H1 (cell line): Measurements from ENCODE around the gene AAGAB. TPM values are rescaled to one million over a fixed set of nuclear protein-coding genes. Genes with fewer than 3 reads are reported as not detected.

Source experiments
- CTCF ChIA-PET: fragments of 300-600 bp; sonication (Branson Sonifier 250); formaldehyde crosslinking; loops from one replicate; lab custom pipeline; 2021; ENCODE audit not compliant: partially characterized antibody; lab: Charles Lee
- POLR2A ChIA-PET: fragments of 300-600 bp; sonication (Branson Sonifier 250); formaldehyde crosslinking; loops from one replicate; lab custom pipeline; 2021; ENCODE audit warnings: inconsistent platforms; ENCODE audit not compliant: partially characterized antibody; lab: Charles Lee
- DNase-seq, 2 experiments: peaks; one replicate each; pipeline versions ENCODE4 v3.0.0 to v3.0.0-alpha.2; 2010 to 2022; ENCODE audit warnings: low spot score in 2 of 2, low read depth in 1 of 2, mixed read lengths in 1 of 2
- FAIRE-seq: peaks from 2 replicates; lab custom pipeline; 2011; peaks lifted over from hg19 to GRCh38; lab: Jason Lieb, UNC
- H2AFZ ChIP-seq: 2 replicates; pipeline ENCODE4 v1.8.1; 2012; ENCODE audit warnings: low read length, inconsistent platforms
- H2AK5ac ChIP-seq: 2 replicates; pipeline ENCODE4 v1.6.1; 2013; ENCODE audit warnings: low read depth, low read length
- H2BK120ac ChIP-seq: replicated peaks from 2 replicates; pipeline ENCODE3; 2013; ENCODE audit warnings: low read depth, low read length, inconsistent platforms
- H2BK12ac ChIP-seq: 2 replicates; pipeline ENCODE4 v1.6.1; 2013; ENCODE audit warnings: low read depth, low read length
- H2BK15ac ChIP-seq: 2 replicates; pipeline ENCODE4 v1.6.1; 2013; ENCODE audit warnings: low read length
- H2BK20ac ChIP-seq: 2 replicates; pipeline ENCODE4 v1.6.1; 2013; ENCODE audit warnings: low read length
- H2BK5ac ChIP-seq: 2 replicates; pipeline ENCODE4 v1.6.1; 2013; ENCODE audit warnings: low read depth, low read length
- H3K14ac ChIP-seq: 2 replicates; pipeline ENCODE4 v1.6.1; 2013; ENCODE audit warnings: inconsistent platforms; ENCODE audit not compliant: insufficient read length
- H3K18ac ChIP-seq: 2 replicates; pipeline ENCODE4 v1.6.1; 2013; ENCODE audit warnings: low read length; ENCODE audit errors: extremely low read depth
- H3K23ac ChIP-seq: 2 replicates; pipeline ENCODE4 v1.6.1; 2013; ENCODE audit warnings: inconsistent platforms; ENCODE audit not compliant: insufficient read length
- H3K23me2 ChIP-seq: 2 replicates; pipeline ENCODE4 v1.6.1; 2013; ENCODE audit warnings: low read depth, low read length
- H3K27ac ChIP-seq: 2 replicates; pipeline ENCODE4 v1.6.1; 2011; ENCODE audit warnings: low read depth, low read length, inconsistent platforms
- H3K27me3 ChIP-seq, 4 experiments: replicated peaks in 1 of 4; 1 replicate in 1 of 4; 2 replicates in 3 of 4; pipeline versions ENCODE4 v1.6.1 to v1.8.1; 2011 to 2013; ENCODE audit warnings: low read length in 3 of 4, mild to moderate bottlenecking in 3 of 4, inconsistent platforms in 2 of 4, mixed read lengths in 2 of 4, moderate library complexity in 1 of 4; ENCODE audit not compliant: control insufficient read depth in 3 of 4, insufficient read depth in 3 of 4; ENCODE audit errors: extremely low read depth in 1 of 4
- H3K36me3 ChIP-seq, 4 experiments: 2 replicates each; pipeline versions ENCODE4 v1.6.1 to v1.8.1; 2011 to 2013; ENCODE audit warnings: mild to moderate bottlenecking in 4 of 4, low read length in 3 of 4, moderate library complexity in 2 of 4, control low read depth in 1 of 4, inconsistent platforms in 1 of 4; ENCODE audit not compliant: insufficient read depth in 4 of 4, control insufficient read depth in 2 of 4
- H3K4ac ChIP-seq: replicated peaks from 2 replicates; pipeline ENCODE3; 2013; ENCODE audit warnings: low read length, low read depth, mixed read lengths, inconsistent platforms; ENCODE audit not compliant: insufficient read length
- H3K4me1 ChIP-seq, 4 experiments: replicated peaks in 1 of 4; 1 replicate in 1 of 4; 2 replicates in 3 of 4; pipeline versions ENCODE4 v1.6.1 to v1.8.1; 2011 to 2013; ENCODE audit warnings: low read length in 3 of 4, inconsistent platforms in 2 of 4, mixed read lengths in 1 of 4; ENCODE audit not compliant: insufficient read depth in 4 of 4, control insufficient read depth in 3 of 4
- H3K4me2 ChIP-seq, 2 experiments: 2 replicates each; pipeline versions ENCODE4 v1.6.1 to v1.8.1; 2011 to 2013; ENCODE audit warnings: low read depth in 2 of 2, low read length in 2 of 2, control low read depth in 1 of 2, inconsistent platforms in 1 of 2, mild to moderate bottlenecking in 1 of 2; ENCODE audit not compliant: insufficient read depth in 1 of 2
- H3K4me3 ChIP-seq, 4 experiments: fragments of 200-600, 300-600 bp in 1 of 4; sonication (generic), shearing (Covaris generic), sonication (Bioruptor Twin) in 1 of 4; 2 replicates each; pipeline versions ENCODE4 v1.5.1 to v1.8.1; 2011 to 2016; ENCODE audit warnings: low read length in 4 of 4, low read depth in 3 of 4, control low read depth in 2 of 4, inconsistent platforms in 2 of 4, mild to moderate bottlenecking in 2 of 4, mixed read lengths in 1 of 4, moderate library complexity in 1 of 4; ENCODE audit not compliant: insufficient read depth in 2 of 4; ENCODE audit errors: extremely low read depth in 1 of 4
- H3K56ac ChIP-seq: replicated peaks from 2 replicates; pipeline ENCODE3; 2013; ENCODE audit warnings: low read depth, mild to moderate bottlenecking, mixed read lengths, low read length, inconsistent platforms; ENCODE audit not compliant: insufficient read length
- H3K79me1 ChIP-seq: 2 replicates; pipeline ENCODE4 v1.6.1; 2013; ENCODE audit warnings: low read depth, low read length, control low read depth
- H3K79me2 ChIP-seq, 2 experiments: 2 replicates each; pipeline versions ENCODE4 v1.6.1 to v1.8.1; 2012 to 2013; ENCODE audit warnings: low read length in 2 of 2, mild to moderate bottlenecking in 2 of 2, inconsistent platforms in 1 of 2; ENCODE audit not compliant: insufficient read depth in 2 of 2, control insufficient read depth in 1 of 2
- H3K9ac ChIP-seq, 4 experiments: replicated peaks in 1 of 4; 1 replicate in 1 of 4; 2 replicates in 3 of 4; pipeline versions ENCODE4 v1.6.1 to v1.8.1; 2011 to 2013; ENCODE audit warnings: low read depth in 3 of 4, low read length in 3 of 4, control low read depth in 2 of 4, mild to moderate bottlenecking in 2 of 4, moderate library complexity in 2 of 4, inconsistent platforms in 1 of 4; ENCODE audit errors: extremely low read depth in 1 of 4
- H3K9me3 ChIP-seq, 2 experiments: 2 replicates each; pipeline versions ENCODE4 v1.6.1 to v1.8.1; 2012 to 2013; ENCODE audit warnings: mild to moderate bottlenecking in 2 of 2, moderate library complexity in 2 of 2, control low read depth in 1 of 2, inconsistent platforms in 1 of 2, low read depth in 1 of 2, low read length in 1 of 2, mixed read lengths in 1 of 2; ENCODE audit not compliant: insufficient read depth in 2 of 2
- H4K20me1 ChIP-seq, 2 experiments: replicated peaks in 1 of 2; 2 replicates each; pipeline versions ENCODE3 to v1.8.1; 2011 to 2013; ENCODE audit warnings: inconsistent platforms in 2 of 2, low read length in 2 of 2, mild to moderate bottlenecking in 1 of 2; ENCODE audit not compliant: insufficient read depth in 2 of 2, control insufficient read depth in 1 of 2
- H4K5ac ChIP-seq: 2 replicates; pipeline ENCODE4 v1.6.1; 2013; ENCODE audit warnings: low read length, low read depth, mixed read lengths, inconsistent platforms; ENCODE audit not compliant: insufficient read length
- H4K8ac ChIP-seq: 2 replicates; pipeline ENCODE4 v1.8.0; 2013; ENCODE audit warnings: mild to moderate bottlenecking, moderate library complexity, low read length, inconsistent platforms; ENCODE audit not compliant: insufficient read depth; ENCODE audit errors: extremely low read depth
- H4K91ac ChIP-seq: replicated peaks from 2 replicates; pipeline ENCODE3; 2013; ENCODE audit warnings: low read length, mixed read lengths, inconsistent platforms; ENCODE audit not compliant: insufficient read length
- CEBPB ChIP-seq: IDR thresholded peaks from 2 replicates; pipeline ENCODE4 v1.6.1; 2012; ENCODE audit warnings: low read depth, low read length
- EZH2 ChIP-seq: fragments of 200-600 bp; sonication (generic); IDR thresholded peaks from 2 replicates; pipeline ENCODE4 v1.7.1; 2012; ENCODE audit warnings: low read depth, mild to moderate bottlenecking, moderate library complexity, low read length, inconsistent platforms; ENCODE audit not compliant: severe bottlenecking
- POLR2A ChIP-seq, 2 experiments: IDR thresholded peaks; 1 replicate in 1 of 2; 2 replicates in 1 of 2; pipeline ENCODE4 v1.6.1; 2011; ENCODE audit warnings: low read depth in 2 of 2, low read length in 2 of 2, mild to moderate bottlenecking in 2 of 2; ENCODE audit errors: control extremely low read depth in 1 of 2
- RNF2 ChIP-seq: fragments of 200-900, 300-1000 bp; sonication (generic); IDR thresholded peaks from 2 replicates; pipeline ENCODE4 v1.7.1; 2016; ENCODE audit warnings: borderline replicate concordance, low read depth, mild to moderate bottlenecking, antibody characterized with exemption, low read length; ENCODE audit not compliant: poor library complexity, severe bottlenecking; ENCODE audit errors: missing control alignments
- ZNF274 ChIP-seq: IDR thresholded peaks from 2 replicates; pipeline ENCODE4 v1.7.0; 2012; ENCODE audit warnings: low read length, borderline replicate concordance; ENCODE audit errors: extremely low read depth
- WGBS, 2 experiments: shearing (Covaris generic) in 1 of 2; methylation state at CpG; one replicate each; pipeline versions ENCODE4 v1.1.6 to v1.1.7; 2013 to 2015; ENCODE audit warnings: low lambda C conversion rate in 2 of 2, mixed read lengths in 2 of 2, inconsistent platforms in 1 of 2, low coverage in 1 of 2, missing lambda C conversion rate in 1 of 2; ENCODE audit not compliant: insufficient replicate concordance in 2 of 2, insufficient coverage in 1 of 2, insufficient read length in 1 of 2; ENCODE audit errors: extremely low coverage in 1 of 2, missing lambda C conversion rate in 1 of 2; 5-methylcytosine and 5-hydroxymethylcytosine counted together
- polyA plus RNA-seq, 7 experiments: library from polyadenylated mRNA; depleted of rRNA in 3 of 7; stranded (reverse) in 5 of 7; unstranded in 2 of 7; fragments of >200 nt in 5 of 7; fragments of 200-250 nt in 2 of 7; gene quantifications; 1 replicate in 5 of 7; 2 replicates in 1 of 7; 4 replicates in 1 of 7; pipeline versions ENCODE4 v1.2.1 to v1.2.3, GENCODE V29; 2011 to 2013; ENCODE audit warnings: missing spikeins in 2 of 7, mixed read lengths in 2 of 7
- total RNA-seq: library from RNA; stranded (reverse); fragmentation: NEBNext Ultra II Directional; extraction: Animal tissue kit (Norgen Biotek cat#: 25700); gene quantifications from 2 replicates; pipeline ENCODE4 v1.2.1, GENCODE V29; 2021

AAGAB gene
- total and polyA plus RNA-seq, 2 of the 8 experiments (the other 6 are each of a cell fraction or from before 2014, with no cell fraction given), result 20.1 to 45.9 TPM

DNA sequence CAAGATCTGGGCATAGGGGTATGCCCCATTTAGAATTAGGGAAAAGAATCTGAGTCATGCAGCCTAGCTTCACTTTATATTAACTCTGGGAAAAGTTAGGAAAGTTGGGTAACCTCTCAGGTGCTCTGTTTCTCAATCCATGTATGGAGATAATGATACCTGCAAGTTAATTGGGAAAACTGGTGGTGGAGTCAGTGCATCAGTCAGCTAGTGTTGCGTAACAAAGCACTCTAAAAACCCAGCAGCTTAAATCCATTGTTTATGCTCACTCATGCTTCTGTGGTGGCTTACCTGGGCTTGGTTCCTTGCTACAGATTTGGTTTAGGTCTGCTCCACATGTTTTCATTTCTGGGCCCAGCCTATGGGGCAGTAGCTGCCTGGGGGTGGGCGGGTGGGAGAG lies 98.0 kb downstream of the AAGAB start:
- H2AK5ac ChIP-seq, result no peak overlapping the region
- peaks cover 0 to 10% (median 6%) of the 10 kb centered on the region in 4 experiments; a peak in 4 of 7 replicates for H3K4me1 ChIP-seq
- H3K9ac ChIP-seq, result no peak overlapping the region
- no peak overlapping the region for H3K14ac ChIP-seq
- no peaks in the 10 kb centered on the region for H3K9me3 ChIP-seq
- no peak overlapping the region for H3K27ac ChIP-seq
- no peaks in the 10 kb centered on the region for H3K23me2 ChIP-seq
- POLR2A ChIA-PET, result interaction anchor here (0.5 to 1.4 kb wide), 3 partner anchors 9 to 19 kb away, joined by 3 to 4 read pairs (median 4); no protein-coding TSS in a partner anchor
- no peak overlapping the region for H2AFZ ChIP-seq
- no peak overlapping the region for H2BK20ac ChIP-seq
- no peaks in the 10 kb centered on the region for H3K36me3 ChIP-seq
- no peak overlapping the region for H2BK120ac ChIP-seq
- no peak overlapping the region for H2BK12ac ChIP-seq
- no peak overlapping the region for H3K18ac ChIP-seq
- H3K56ac ChIP-seq, result no peak overlapping the region
- H4K20me1 ChIP-seq, result no peaks in the 10 kb centered on the region
- no peaks in the 10 kb centered on the region; the same call in 1 of the 2 replicates for H3K79me1 ChIP-seq
- no peak for FAIRE-seq
- no peak overlapping the region for H4K5ac ChIP-seq
- no peak overlapping the region for H2BK15ac ChIP-seq
- peaks cover 0 to 3% of the 10 kb centered on the region in 2 experiments; a peak in 1 of 4 replicates for H3K79me2 ChIP-seq
- H3K4me2 ChIP-seq, result no peak overlapping the region
- no peaks in the 10 kb centered on the region for H3K27me3 ChIP-seq
- TF ChIP-seq ZNF274 (no peak), CEBPB (peak; percentile 25; the same call in 1 of the 2 replicates), POLR2A (IDR thresholded peaks at IDR 0.05; ENCODE audit: control extremely low read depth in 1 of 2, low read depth in 2 of 2, low read length in 2 of 2) (no peak), RNF2 (no peak), EZH2 (no peak)
- no peak overlapping the region for H3K4me3 ChIP-seq
- no peak for DNase-seq
- CTCF ChIA-PET, result interaction anchor here (0.8 to 1.4 kb wide), 3 partner anchors 10 to 14 kb away, joined by 4 read pairs; no protein-coding TSS in a partner anchor
- H3K23ac ChIP-seq, result no peak overlapping the region
- H2BK5ac ChIP-seq, result no peak overlapping the region
- WGBS, 2 experiments, result 94% methylated on average over 2 of the region's 2 CpGs; no CpG with 5 or more reads in 1 of the 2 experiments
- H4K8ac ChIP-seq, result no peak overlapping the region
- H3K4ac ChIP-seq, result no peak overlapping the region
- no peak overlapping the region for H4K91ac ChIP-seq
